VCaP (cell line): ENCODE results near the gene ANKRD33B.

Source experiments
- H3K27ac ChIP-seq: fragments of 450-650 bp; 2 replicates; pipeline ENCODE4 v1.5.1; 2017
- CTCF ChIP-seq: fragments of 450-650 bp; conservative IDR thresholded peaks from 2 replicates; pipeline ENCODE4 v1.5.1; 2017; ENCODE audit warnings: mild to moderate bottlenecking, moderate library complexity

The ANKRD33B gene

DNA sequence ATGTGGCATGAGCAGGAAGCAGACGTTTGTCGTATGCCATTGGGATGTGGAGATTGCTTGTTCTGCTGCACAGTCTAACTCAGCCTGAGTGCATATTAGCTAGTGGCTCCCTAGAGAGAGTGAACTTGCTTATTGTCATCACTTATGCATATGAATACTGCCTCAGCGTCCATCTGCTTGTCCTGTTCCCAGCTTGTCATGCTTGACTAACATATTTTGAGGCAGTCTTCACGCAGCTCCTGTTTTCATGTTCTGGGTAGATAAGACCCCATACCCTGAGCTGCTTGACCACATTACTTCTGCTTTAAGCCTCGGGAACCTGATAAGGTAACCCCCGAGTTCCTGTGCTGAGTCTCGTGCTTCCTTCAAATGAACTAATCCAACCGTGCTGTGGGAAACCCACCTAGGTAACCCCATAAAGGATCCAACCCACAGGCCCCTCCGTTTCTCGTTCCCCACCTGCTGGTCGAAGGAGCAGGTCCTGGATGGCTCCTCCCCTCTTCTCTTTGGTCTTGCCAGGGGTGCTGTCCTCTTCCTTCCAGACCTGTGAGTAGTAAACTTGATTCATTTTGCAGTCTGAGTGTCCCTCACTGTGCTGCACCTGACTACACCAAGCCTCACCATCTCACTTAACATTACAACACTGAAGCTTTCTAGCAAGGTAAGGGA is 25.0 kb downstream of the ANKRD33B start:
- TF ChIP-seq CTCF = no peak
- no peak overlapping the region for H3K27ac ChIP-seq

DNA sequence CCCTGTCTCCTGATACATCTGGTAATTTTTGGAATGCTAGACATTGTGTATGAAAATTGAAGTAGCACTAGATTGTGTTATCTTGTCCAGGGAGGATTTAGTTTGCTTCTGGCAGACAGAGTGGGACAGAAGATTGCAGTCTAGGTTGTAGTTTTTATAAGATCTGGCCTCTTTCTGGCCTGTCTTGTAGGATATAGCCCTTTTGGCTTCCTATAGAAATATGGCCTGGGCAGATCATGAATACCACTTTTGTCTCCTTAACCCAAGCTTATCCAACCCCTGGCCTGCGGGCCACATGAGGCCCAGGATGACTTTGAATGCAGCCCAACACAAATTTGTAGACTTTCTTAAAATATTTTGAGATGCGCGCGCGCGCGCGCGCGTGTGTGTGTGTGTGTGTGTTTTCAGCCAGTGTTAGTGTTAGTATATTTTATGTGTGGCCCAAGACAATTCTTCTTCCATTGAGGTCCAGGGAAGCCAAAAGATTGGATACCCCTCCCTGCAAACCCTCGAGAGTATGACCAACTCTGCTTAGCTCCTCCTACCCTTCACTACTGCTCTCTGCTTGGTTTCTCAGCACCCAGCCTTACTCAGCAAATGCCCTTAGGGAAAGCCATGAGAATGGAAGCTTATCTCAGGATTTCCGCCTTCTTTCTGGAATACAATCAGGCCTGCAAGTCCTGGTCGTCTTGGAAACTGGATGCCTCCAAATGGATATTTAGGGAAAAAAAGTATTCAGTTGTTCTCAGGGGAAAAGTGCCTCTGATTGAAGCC is 26.5 kb downstream of the ANKRD33B start:
- no peak for TF ChIP-seq CTCF
- H3K27ac ChIP-seq = no peak overlapping the region

GRCh38 chr5:10591159-10591558 is 27.3 kb downstream of the ANKRD33B start:
- TF ChIP-seq CTCF = no peak
- no peak overlapping the region for H3K27ac ChIP-seq

- H3K27ac ChIP-seq = no peak overlapping the region
- no peak for TF ChIP-seq CTCF
Measured at GRCh38 chr5:10591966-10592365, 28.1 kb downstream of the ANKRD33B start.

GRCh38 chr5:10592601-10593000 is 28.7 kb downstream of the ANKRD33B start:
- no peak overlapping the region for H3K27ac ChIP-seq
- no peak for TF ChIP-seq CTCF

DNA sequence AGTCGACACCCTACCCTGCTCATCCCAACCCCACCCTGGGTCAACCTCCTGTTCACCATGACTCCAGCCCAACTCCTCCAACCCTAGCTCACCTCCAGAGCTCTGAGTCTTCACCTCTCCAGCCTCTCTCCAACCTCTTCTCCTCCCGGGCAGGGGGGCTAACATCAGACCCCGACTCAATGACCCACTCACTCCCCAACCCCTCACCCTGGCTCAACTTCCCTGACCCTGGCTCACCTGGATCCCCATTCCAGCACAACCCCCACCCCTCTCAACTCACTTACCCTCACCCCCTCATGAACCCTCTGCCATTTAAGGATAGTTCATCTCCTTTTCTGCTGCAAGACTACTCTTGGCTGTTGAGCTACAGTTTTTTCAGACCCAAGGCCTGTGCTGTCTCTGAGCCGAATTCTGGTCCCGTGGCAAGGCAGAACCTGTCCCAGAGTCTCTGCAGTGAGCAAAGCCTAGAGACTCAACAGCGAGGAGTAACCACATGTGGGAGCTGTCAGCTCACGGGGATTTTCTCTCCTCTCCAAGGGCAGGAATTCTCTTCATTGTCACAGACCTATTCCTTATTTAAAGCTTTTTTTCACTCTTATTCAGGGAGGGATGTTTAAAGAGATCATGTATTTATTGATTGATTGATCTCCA is 29.8 kb downstream of the ANKRD33B start:
- H3K27ac ChIP-seq = no peak overlapping the region
- no peak for TF ChIP-seq CTCF

GRCh38 chr5:10594591-10595210 is 30.8 kb downstream of the ANKRD33B start:
- H3K27ac ChIP-seq = no peak overlapping the region
- no peak for TF ChIP-seq CTCF
